ENCODE results near the gene CAMK2G. TPM values are rescaled to one million over a fixed set of nuclear protein-coding genes. Genes with fewer than 3 reads are reported as not detected.

Gene CAMK2G
- total and polyA plus RNA-seq, 3 experiments from 2014 or later, result 8.1 to 17.5 (median 17.3) TPM

GRCh38 chr10:73908853-73909539 is 34.6 kb upstream of the CAMK2G start:
- no peaks in the 10 kb centered on the region for H3K9me3 ChIP-seq (ENCODE audit: low read length)
- Mint-ChIP-seq H3K36me3 (peaks cover 0 to 3% (median 2%) of the 10 kb centered on the region in 3 donors), H3K4me1 (peaks cover 25 to 35% (median 30%) of the 10 kb centered on the region in 3 donors), H3K4me3 (peak overlapping the region; percentile 34 to 84 (median 57)), H3K9me3 (no peaks in the 10 kb centered on the region), H3K27me3 (peaks cover 44 to 78% of the 10 kb centered on the region in 2 donors), H3K27ac (peak overlapping the region in 2 of 8 donors; percentile 0 to 22)
- H3K4me1 ChIP-seq (ENCODE audit: insufficient read depth, low read length), result peaks cover 34% of the 10 kb centered on the region
- DNase-seq, result peak in 3 of 5 donors; percentile 27 to 36 (median 32)
- H3K36me3 ChIP-seq (ENCODE audit: insufficient read depth, low read length), result no peaks in the 10 kb centered on the region
- H3K27me3 ChIP-seq (ENCODE audit: insufficient read depth, low read length, poor library complexity, severe bottlenecking), result peaks cover 25% of the 10 kb centered on the region
- ChIA-PET CTCF (interaction anchor here (2.9 kb wide), 1 partner anchor 31 kb away, joined by 12 read pairs; no protein-coding TSS in a partner anchor), POLR2A (no interaction called here)
- H3K4me3 ChIP-seq (ENCODE audit: low read length), result no peak overlapping the region
- H3K27ac ChIP-seq (ENCODE audit: low read depth, low read length), result peak overlapping the region; percentile 19

GRCh38 chr10:73907841-73908517 is 33.6 kb upstream of the CAMK2G start:
- no peak overlapping the region for H3K27ac Mint-ChIP-seq
- H3K9me3 Mint-ChIP-seq, result no peaks in the 10 kb centered on the region
- H3K4me1 Mint-ChIP-seq, result peaks cover 25 to 35% (median 30%) of the 10 kb centered on the region in 3 donors
- no peaks in the 10 kb centered on the region for H3K9me3 ChIP-seq (ENCODE audit: low read length)
- POLR2A ChIA-PET, result no interaction called here
- no peaks in the 10 kb centered on the region for H3K36me3 ChIP-seq (ENCODE audit: insufficient read depth, low read length)
- peaks cover 34% of the 10 kb centered on the region for H3K4me1 ChIP-seq (ENCODE audit: insufficient read depth, low read length)
- peak overlapping the region in 4 of 7 donors; percentile 11 to 74 (median 36) for H3K4me3 Mint-ChIP-seq
- H3K27ac ChIP-seq (ENCODE audit: low read depth, low read length), result peak overlapping the region; percentile 28
- H3K27me3 ChIP-seq (ENCODE audit: insufficient read depth, low read length, poor library complexity, severe bottlenecking), result peaks cover 25% of the 10 kb centered on the region
- no peak overlapping the region for H3K4me3 ChIP-seq (ENCODE audit: low read length)
- no peak for DNase-seq
- CTCF ChIA-PET, result interaction anchor here (2.2 to 2.4 kb wide), 2 partner anchors 28 to 32 kb away, joined by 7 to 8 read pairs; no protein-coding TSS in a partner anchor
- H3K36me3 Mint-ChIP-seq, result peaks cover 0 to 3% (median 2%) of the 10 kb centered on the region in 3 donors
- peaks cover 45 to 74% of the 10 kb centered on the region in 2 donors for H3K27me3 Mint-ChIP-seq

GRCh38 chr10:73906524-73907447 is 32.4 kb upstream of the CAMK2G start:
- CTCF ChIA-PET, result interaction anchor here (0.6 to 2.4 kb wide), 3 partner anchors 27 to 196 kb away, joined by 3 to 8 read pairs (median 7); no protein-coding TSS in a partner anchor
- peaks cover 38 to 71% of the 10 kb centered on the region in 2 donors for H3K27me3 Mint-ChIP-seq
- Histone ChIP-seq H3K4me3 (ENCODE audit: low read length) (no peak overlapping the region), H3K4me1 (ENCODE audit: insufficient read depth, low read length) (peaks cover 32% of the 10 kb centered on the region), H3K9me3 (ENCODE audit: low read length) (no peaks in the 10 kb centered on the region), H3K27me3 (ENCODE audit: insufficient read depth, low read length, poor library complexity, severe bottlenecking) (peaks cover 17% of the 10 kb centered on the region), H3K36me3 (ENCODE audit: insufficient read depth, low read length) (no peaks in the 10 kb centered on the region), H3K27ac (ENCODE audit: low read depth, low read length) (no peak overlapping the region)
- peaks cover 0 to 3% (median 2%) of the 10 kb centered on the region in 3 donors for H3K36me3 Mint-ChIP-seq
- peaks cover 24 to 30% (median 27%) of the 10 kb centered on the region in 3 donors for H3K4me1 Mint-ChIP-seq
- no peak overlapping the region for H3K27ac Mint-ChIP-seq
- peak overlapping the region in 1 of 7 donors; percentile 32 for H3K4me3 Mint-ChIP-seq
- DNase-seq, result no peak
- H3K9me3 Mint-ChIP-seq, result no peaks in the 10 kb centered on the region
- POLR2A ChIA-PET, result no interaction called here

- peaks cover 11% of the 10 kb centered on the region for H3K27me3 ChIP-seq (ENCODE audit: insufficient read depth, low read length, poor library complexity, severe bottlenecking)
- H3K36me3 ChIP-seq (ENCODE audit: insufficient read depth, low read length), result no peaks in the 10 kb centered on the region
- no peak overlapping the region for H3K27ac ChIP-seq (ENCODE audit: low read depth, low read length)
- no peak overlapping the region for H3K4me3 ChIP-seq (ENCODE audit: low read length)
- POLR2A ChIA-PET, result no interaction called here
- H3K4me3 Mint-ChIP-seq, result peak overlapping the region in 1 of 7 donors; percentile 74
- CTCF ChIA-PET, result interaction anchor here (1.2 to 2.2 kb wide), 2 partner anchors 26 to 35 kb away, joined by 6 to 7 read pairs; no protein-coding TSS in a partner anchor
- peaks cover 22% of the 10 kb centered on the region for H3K4me1 ChIP-seq (ENCODE audit: insufficient read depth, low read length)
- H3K4me1 Mint-ChIP-seq, result peaks cover 15 to 20% (median 18%) of the 10 kb centered on the region in 3 donors
- no peaks in the 10 kb centered on the region for H3K9me3 ChIP-seq (ENCODE audit: low read length)
- no peaks in the 10 kb centered on the region for H3K9me3 Mint-ChIP-seq
- H3K36me3 Mint-ChIP-seq, result peaks cover 0 to 3% (median 0%) of the 10 kb centered on the region in 3 donors
- H3K27ac Mint-ChIP-seq, result no peak overlapping the region
- DNase-seq, result no peak
- peaks cover 31 to 66% of the 10 kb centered on the region in 2 donors for H3K27me3 Mint-ChIP-seq
Observed at GRCh38 chr10:73905256-73906020, 31.1 kb upstream of the CAMK2G start.

GRCh38 chr10:73902351-73902750 is 28.0 kb upstream of the CAMK2G start:
- Histone ChIP-seq H3K27ac (ENCODE audit: low read depth, low read length) (no peak overlapping the region), H3K27me3 (ENCODE audit: insufficient read depth, low read length, poor library complexity, severe bottlenecking) (peaks cover 5% of the 10 kb centered on the region), H3K4me1 (ENCODE audit: insufficient read depth, low read length) (no peaks in the 10 kb centered on the region), H3K4me3 (ENCODE audit: low read length) (no peak overlapping the region), H3K36me3 (ENCODE audit: insufficient read depth, low read length) (no peaks in the 10 kb centered on the region), H3K9me3 (ENCODE audit: low read length) (no peaks in the 10 kb centered on the region)
- H3K9me3 Mint-ChIP-seq, result no peaks in the 10 kb centered on the region
- H3K4me3 Mint-ChIP-seq, result no peak overlapping the region
- peaks cover 14 to 44% of the 10 kb centered on the region in 2 donors for H3K27me3 Mint-ChIP-seq
- ChIA-PET CTCF (interaction anchor here (1.8 to 4.1 kb wide), 2 partner anchors 16 to 38 kb away, joined by 7 to 22 read pairs; no protein-coding TSS in a partner anchor), POLR2A (no interaction called here)
- no peaks in the 10 kb centered on the region for H3K4me1 Mint-ChIP-seq
- DNase-seq, result no peak
- H3K36me3 Mint-ChIP-seq, result peaks cover 0 to 3% (median 0%) of the 10 kb centered on the region in 3 donors
- H3K27ac Mint-ChIP-seq, result peak overlapping the region in 1 of 8 donors; percentile 26

GRCh38 chr10:73901261-73901660 is 26.9 kb upstream of the CAMK2G start:
- no peak overlapping the region for H3K4me3 Mint-ChIP-seq
- no peaks in the 10 kb centered on the region for H3K36me3 ChIP-seq (ENCODE audit: insufficient read depth, low read length)
- CTCF ChIA-PET, result interaction anchor here (1.0 to 4.1 kb wide), 4 partner anchors 13 to 52 kb away, joined by 3 to 22 read pairs (median 3); no protein-coding TSS in a partner anchor
- peaks cover 5% of the 10 kb centered on the region for H3K27me3 ChIP-seq (ENCODE audit: insufficient read depth, low read length, poor library complexity, severe bottlenecking)
- H3K27me3 Mint-ChIP-seq, result peaks cover 13 to 33% of the 10 kb centered on the region in 2 donors
- H3K27ac Mint-ChIP-seq, result no peak overlapping the region
- no peaks in the 10 kb centered on the region for H3K9me3 ChIP-seq (ENCODE audit: low read length)
- POLR2A ChIA-PET, result no interaction called here
- H3K27ac ChIP-seq (ENCODE audit: low read depth, low read length), result no peak overlapping the region
- peaks cover 0 to 3% (median 0%) of the 10 kb centered on the region in 3 donors for H3K36me3 Mint-ChIP-seq
- H3K4me1 ChIP-seq (ENCODE audit: insufficient read depth, low read length), result no peaks in the 10 kb centered on the region
- no peaks in the 10 kb centered on the region for H3K9me3 Mint-ChIP-seq
- DNase-seq, result no peak
- H3K4me1 Mint-ChIP-seq, result no peaks in the 10 kb centered on the region
- H3K4me3 ChIP-seq (ENCODE audit: low read length), result no peak overlapping the region

- ChIA-PET POLR2A (no interaction called here), CTCF (interaction anchor here (0.8 to 4.1 kb wide), 2 partner anchors 14 to 41 kb away, joined by 3 to 22 read pairs; no protein-coding TSS in a partner anchor)
- no peak overlapping the region for H3K4me3 ChIP-seq (ENCODE audit: low read length)
- H3K27me3 ChIP-seq (ENCODE audit: insufficient read depth, low read length, poor library complexity, severe bottlenecking), result peaks cover 5% of the 10 kb centered on the region
- Mint-ChIP-seq H3K27me3 (peaks cover 8 to 26% of the 10 kb centered on the region in 2 donors), H3K4me3 (no peak overlapping the region), H3K27ac (no peak overlapping the region), H3K36me3 (no peaks in the 10 kb centered on the region), H3K4me1 (no peaks in the 10 kb centered on the region), H3K9me3 (no peaks in the 10 kb centered on the region)
- H3K4me1 ChIP-seq (ENCODE audit: insufficient read depth, low read length), result no peaks in the 10 kb centered on the region
- no peaks in the 10 kb centered on the region for H3K36me3 ChIP-seq (ENCODE audit: insufficient read depth, low read length)
- no peaks in the 10 kb centered on the region for H3K9me3 ChIP-seq (ENCODE audit: low read length)
- DNase-seq, result no peak
- H3K27ac ChIP-seq (ENCODE audit: low read depth, low read length), result no peak overlapping the region
Observed at GRCh38 chr10:73900064-73900463, 25.7 kb upstream of the CAMK2G start.
